Fibroblast of the conjunctiva (primary cell): ENCODE measurements around the gene ZNF785.
"Not testable (repeated sequence)": the region's sequence is repeated elsewhere in the genome, so short reads cannot be mapped to it uniquely, and the experiment has no call there.

Experiments used
- DNase-seq: peaks from one replicate; pipeline ENCODE4 v3.0.0-alpha.2; 2010; ENCODE audit warnings: low read depth

Gene ZNF785

GRCh38 chr16:30602616-30603277 lies 17.2 kb upstream of the ZNF785 start:
- peak; percentile 44 for DNase-seq

- no peak for DNase-seq
Measured at GRCh38 chr16:30601966-30602365, 16.5 kb upstream of the ZNF785 start.

- DNase-seq: no peak
Measured at GRCh38 chr16:30600929-30601328, 15.4 kb upstream of the ZNF785 start.

- no peak for DNase-seq
Measured at GRCh38 chr16:30600215-30600614, 14.7 kb upstream of the ZNF785 start.

GRCh38 chr16:30592871-30593270 lies 7.4 kb upstream of the ZNF785 start:
- no peak for DNase-seq

- DNase-seq: not testable (repeated sequence)
Measured at GRCh38 chr16:30590869-30591268, 5.4 kb upstream of the ZNF785 start.

- not testable (repeated sequence) for DNase-seq
Measured at GRCh38 chr16:30589582-30589981, 4.1 kb upstream of the ZNF785 start.

GRCh38 chr16:30588651-30589050 lies 3.2 kb upstream of the ZNF785 start:
- no peak for DNase-seq

- no peak for DNase-seq
Measured at GRCh38 chr16:30585022-30585399, 486 bp downstream of the ZNF785 start.

GRCh38 chr16:30582611-30583340 lies 2.7 kb downstream of the ZNF785 start:
- no peak for DNase-seq

- no peak for DNase-seq
Measured at GRCh38 chr16:30581457-30581856, 4.0 kb downstream of the ZNF785 start.

- no peak for DNase-seq
Measured at GRCh38 chr16:30574678-30575077, 10.8 kb downstream of the ZNF785 start.

GRCh38 chr16:30571445-30572322 lies 13.8 kb downstream of the ZNF785 start, which contains the start of gene ZNF688:
ZNF688 (minus strand) TSS chr16:30571714; CDS start chr16:30571629, 85 bp downstream.
- peak; percentile 97 for DNase-seq

- DNase-seq: no peak
Measured at GRCh38 chr16:30570636-30571444, 14.7 kb downstream of the ZNF785 start.

GRCh38 chr16:30569746-30570635 lies 15.5 kb downstream of the ZNF785 start:
- no peak for DNase-seq

- DNase-seq: no peak
Measured at GRCh38 chr16:30569281-30569680, 16.2 kb downstream of the ZNF785 start.

- peak; percentile 51 for DNase-seq
Measured at GRCh38 chr16:30567991-30568638, 17.4 kb downstream of the ZNF785 start.

GRCh38 chr16:30567160-30567990 lies 18.1 kb downstream of the ZNF785 start:
- no peak for DNase-seq

- no peak for DNase-seq
Measured at GRCh38 chr16:30566531-30566930, 19.0 kb downstream of the ZNF785 start.
